ENCODE measurements around the gene HEXD.

- TF ChIP-seq POLR2A (IDR thresholded peaks at IDR 0.05; ENCODE audit: low read depth, low read length) (no peak), CTCF (IDR thresholded peaks at IDR 0.05; ENCODE audit: extremely low read depth in 1 of 2, insufficient read depth in 1 of 2, low read depth in 1 of 2, low read length in 2 of 2) (no peak), MYC (IDR thresholded peaks at IDR 0.05; ENCODE audit: low read depth, low read length) (no peak)
Measured at GRCh38 chr17:82388223-82388921, 29.8 kb upstream of the HEXD start.

Measured in endothelial cell of umbilical vein (primary cell).